Measurements from ENCODE around the gene GRK4.

Gene GRK4

DNA sequence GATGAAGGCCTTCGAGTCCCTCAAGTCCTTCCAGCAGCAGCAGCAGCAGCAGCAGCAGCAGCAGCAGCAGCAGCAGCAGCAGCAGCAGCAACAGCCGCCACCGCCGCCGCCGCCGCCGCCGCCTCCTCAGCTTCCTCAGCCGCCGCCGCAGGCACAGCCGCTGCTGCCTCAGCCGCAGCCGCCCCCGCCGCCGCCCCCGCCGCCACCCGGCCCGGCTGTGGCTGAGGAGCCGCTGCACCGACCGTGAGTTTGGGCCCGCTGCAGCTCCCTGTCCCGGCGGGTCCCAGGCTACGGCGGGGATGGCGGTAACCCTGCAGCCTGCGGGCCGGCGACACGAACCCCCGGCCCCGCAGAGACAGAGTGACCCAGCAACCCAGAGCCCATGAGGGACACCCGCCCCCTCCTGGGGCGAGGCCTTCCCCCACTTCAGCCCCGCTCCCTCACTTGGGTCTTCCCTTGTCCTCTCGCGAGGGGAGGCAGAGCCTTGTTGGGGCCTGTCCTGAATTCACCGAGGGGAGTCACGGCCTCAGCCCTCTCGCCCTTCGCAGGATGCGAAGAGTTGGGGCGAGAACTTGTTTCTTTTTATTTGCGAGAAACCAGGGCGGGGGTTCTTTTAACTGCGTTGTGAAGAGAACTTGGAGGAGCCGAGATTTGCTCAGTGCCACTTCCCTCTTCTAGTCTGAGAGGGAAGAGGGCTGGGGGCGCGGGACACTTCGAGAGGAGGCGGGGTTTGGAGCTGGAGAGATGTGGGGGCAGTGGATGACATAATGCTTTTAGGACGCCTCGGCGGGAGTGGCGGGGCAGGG is 111.7 kb downstream of the GRK4 start:
- peak; percentile 10 for DNase-seq

DNA sequence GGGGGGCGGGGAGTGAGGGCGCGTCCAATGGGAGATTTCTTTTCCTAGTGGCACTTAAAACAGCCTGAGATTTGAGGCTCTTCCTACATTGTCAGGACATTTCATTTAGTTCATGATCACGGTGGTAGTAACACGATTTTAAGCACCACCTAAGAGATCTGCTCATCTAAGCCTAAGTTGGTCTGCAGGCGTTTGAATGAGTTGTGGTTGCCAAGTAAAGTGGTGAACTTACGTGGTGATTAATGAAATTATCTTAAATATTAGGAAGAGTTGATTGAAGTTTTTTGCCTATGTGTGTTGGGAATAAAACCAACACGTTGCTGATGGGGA is 112.2 kb downstream of the GRK4 start:
- no peak for DNase-seq

DNA sequence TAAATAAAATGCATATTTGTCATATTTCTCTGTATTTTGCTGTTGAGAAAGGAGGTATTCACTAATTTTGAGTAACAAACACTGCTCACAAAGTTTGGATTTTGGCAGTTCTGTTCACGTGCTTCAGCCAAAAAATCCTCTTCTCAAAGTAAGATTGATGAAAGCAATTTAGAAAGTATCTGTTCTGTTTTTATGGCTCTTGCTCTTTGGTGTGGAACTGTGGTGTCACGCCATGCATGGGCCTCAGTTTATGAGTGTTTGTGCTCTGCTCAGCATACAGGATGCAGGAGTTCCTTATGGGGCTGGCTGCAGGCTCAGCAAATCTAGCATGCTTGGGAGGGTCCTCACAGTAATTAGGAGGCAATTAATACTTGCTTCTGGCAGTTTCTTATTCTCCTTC is 114.4 kb downstream of the GRK4 start:
- DNase-seq = no peak

DNA sequence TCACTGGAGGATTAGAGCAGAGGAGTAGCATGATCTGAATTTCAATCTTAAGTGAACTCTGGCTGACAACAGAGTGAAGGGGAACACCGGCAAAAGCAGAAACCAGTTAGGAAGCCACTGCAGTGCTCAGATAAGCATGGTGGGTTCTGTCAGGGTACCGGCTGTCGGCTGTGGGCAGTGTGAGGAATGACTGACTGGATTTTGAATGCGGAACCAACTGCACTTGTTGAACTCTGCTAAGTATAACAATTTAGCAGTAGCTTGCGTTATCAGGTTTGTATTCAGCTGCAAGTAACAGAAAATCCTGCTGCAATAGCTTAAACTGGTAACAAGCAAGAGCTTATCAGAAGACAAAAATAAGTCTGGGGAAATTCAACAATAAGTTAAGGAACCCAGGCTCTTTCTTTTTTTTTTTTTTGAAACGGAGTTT is 116.3 kb downstream of the GRK4 start:
- no peak for DNase-seq

DNA sequence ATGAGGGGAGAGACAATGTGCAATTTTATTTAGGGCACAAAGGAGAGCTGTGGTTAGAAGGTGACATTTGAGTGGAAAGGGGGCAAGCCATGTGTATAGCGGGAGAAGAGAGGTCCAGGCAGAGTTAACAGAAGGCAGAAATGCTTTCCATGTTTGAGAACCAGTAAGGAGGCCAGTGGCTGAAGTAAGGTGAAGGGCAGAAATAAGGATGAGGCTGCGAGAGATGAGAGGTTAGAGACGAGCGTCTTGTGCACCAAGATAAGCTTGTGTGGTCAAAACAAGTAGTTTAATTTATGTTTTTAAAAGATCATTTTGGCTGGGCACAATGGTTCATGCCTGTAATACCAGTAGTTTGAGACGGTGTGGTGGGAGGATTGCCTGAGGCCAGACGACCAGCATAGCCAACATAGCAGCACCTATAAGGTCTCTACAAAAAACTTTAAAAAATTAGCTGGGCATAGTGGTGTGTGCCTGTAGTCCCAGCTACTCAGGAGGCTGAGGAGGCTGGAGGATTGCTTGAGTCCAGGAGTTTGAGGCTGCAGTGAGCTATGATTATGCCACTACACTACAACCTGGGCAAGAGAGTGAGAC is 119.6 kb downstream of the GRK4 start:
- no peak for DNase-seq

DNA sequence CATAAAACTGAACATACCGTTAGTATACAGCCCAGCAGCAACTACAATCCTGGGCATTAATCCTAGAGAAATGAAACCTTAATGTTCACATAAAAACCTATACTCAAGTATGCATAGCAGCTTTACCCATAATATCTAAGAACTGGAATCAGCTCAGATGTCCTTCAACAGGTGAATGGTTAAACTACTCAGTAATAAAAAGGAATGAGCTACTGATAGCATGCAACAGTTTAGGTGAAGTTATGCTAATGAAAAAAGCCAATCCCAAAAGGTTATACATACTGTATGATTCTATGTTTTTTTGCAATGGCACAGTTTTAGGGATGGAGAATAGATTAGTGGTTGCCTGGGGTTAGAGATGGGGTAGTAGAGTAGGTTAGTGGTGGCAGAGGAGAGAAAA is 120.4 kb downstream of the GRK4 start:
- DNase-seq = no peak

DNA sequence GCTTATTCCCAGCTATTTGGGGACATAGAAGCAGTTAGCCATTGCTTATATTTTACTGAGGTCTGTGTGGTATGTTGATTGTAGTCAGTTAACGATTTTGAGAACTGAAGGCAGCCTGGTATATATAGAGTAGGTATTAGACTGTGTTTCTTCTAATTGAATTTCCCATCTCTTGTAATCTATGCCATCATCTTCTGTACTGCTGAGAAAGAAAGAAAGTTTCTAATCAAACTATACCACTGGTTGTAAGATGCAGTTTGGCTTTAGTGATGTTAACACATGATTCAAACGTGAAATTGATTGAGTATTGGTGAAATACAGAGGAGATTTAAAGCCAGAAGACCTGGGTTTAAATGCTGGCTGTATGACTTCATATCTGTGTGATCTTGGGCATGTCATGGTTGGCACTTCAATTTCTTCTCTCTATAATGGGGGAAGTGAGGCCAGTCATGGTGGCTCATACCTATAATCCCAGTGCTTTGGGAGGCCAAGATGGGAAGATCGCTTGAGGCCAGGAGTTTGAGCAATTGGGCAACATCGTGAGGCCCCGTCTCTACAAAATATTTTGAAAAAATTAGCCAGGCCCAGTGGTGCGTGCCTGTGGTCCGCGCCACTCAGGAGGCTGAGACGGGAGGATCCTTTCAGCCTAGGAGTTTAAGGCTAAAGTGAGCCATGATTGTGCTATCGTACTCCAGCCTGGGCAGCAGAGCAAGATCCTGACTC is 122.7 kb downstream of the GRK4 start:
- DNase-seq = no peak

DNA sequence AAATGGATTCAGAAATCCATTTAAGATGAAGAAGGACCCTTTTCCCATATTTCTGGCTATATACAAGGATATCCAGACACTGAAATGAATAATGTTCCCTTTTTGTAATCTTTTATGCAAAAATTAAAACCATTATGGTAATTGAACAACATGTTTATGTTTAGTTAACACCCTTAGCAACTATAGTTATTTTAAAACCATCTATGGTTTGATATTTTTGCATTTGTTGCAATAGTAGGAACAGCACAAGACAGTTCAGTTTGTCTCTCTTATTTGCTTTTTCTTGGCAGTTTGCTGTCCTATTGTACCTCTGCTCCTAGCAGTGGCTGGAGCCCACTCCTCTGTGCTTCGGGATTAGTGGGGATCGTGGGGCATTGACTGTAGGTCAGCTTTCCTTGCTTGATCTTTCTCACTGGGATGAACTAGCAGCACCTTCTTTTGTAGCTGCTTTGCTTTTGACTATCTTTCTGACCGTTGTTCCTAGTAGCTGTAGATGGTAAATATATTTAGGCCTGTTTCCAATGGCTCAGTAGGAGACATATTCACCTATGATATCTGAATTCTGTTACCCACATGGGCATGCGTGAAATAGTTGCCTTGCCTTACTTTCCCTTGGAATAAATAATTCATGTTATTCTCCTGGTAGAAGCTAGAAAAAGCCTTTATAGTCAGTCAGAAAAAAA is 123.9 kb downstream of the GRK4 start:
- DNase-seq = no peak
